ENCODE results near the gene SH2D4B. TPM values are rescaled to one million over a fixed set of nuclear protein-coding genes. Genes with fewer than 3 reads are reported as not detected.

Gene SH2D4B
- 0.03 to 0.07 TPM (median 0.05 TPM) in 3 of 5 replicates, not detected in the others for total RNA-seq (2022; extraction: Qiagen RNA extraction)

GRCh38 chr10:80537736-80538480 lies at the start of gene SH2D4B:
SH2D4B (plus strand) TSS chr10:80537902; CDS start chr10:80538332, 430 bp downstream.

Other genes starting within 250 kb of the SH2D4B start
- 0.02 to 0.03 TPM in 2 of 5 replicates, not detected in the others for gene MAT1A, start 248.2 kb upstream of the SH2D4B start, total RNA-seq (2022; extraction: Qiagen RNA extraction)
- not detected in 5 replicates for gene DYDC1, start 181.1 kb upstream of the SH2D4B start, total RNA-seq (2022; extraction: Qiagen RNA extraction)
- gene DYDC2, start 181.1 kb upstream of the SH2D4B start, total RNA-seq (2022; extraction: Qiagen RNA extraction), result 0.05 to 0.07 TPM in 2 of 5 replicates, not detected in the others
- gene PRXL2A, start 129.4 kb upstream of the SH2D4B start, total RNA-seq (2022; extraction: Qiagen RNA extraction), result 42.7 to 45.5 TPM (median 44.8 TPM) in 5 replicates
- 116 to 163 TPM (median 157 TPM) in 5 replicates for gene TSPAN14, start 83.6 kb upstream of the SH2D4B start, total RNA-seq (2022; extraction: Qiagen RNA extraction)

Data from A549 treated with CORT108297 at 1 μM for 4 hours (cell line).